ENCODE data around the gene CYP27C1.
"Not testable (repeated sequence)": the region's sequence is repeated elsewhere in the genome, so short reads cannot be mapped to it uniquely, and the experiment has no call there.

Gene CYP27C1

GRCh38 chr2:127169066-127169660 lies 50.9 kb downstream of the CYP27C1 start:
- no peak for DNase-seq

GRCh38 chr2:127166231-127166860 lies 53.8 kb downstream of the CYP27C1 start:
- no peak for DNase-seq

- no peak for DNase-seq
Observed at GRCh38 chr2:127165539-127165935, 54.6 kb downstream of the CYP27C1 start.

GRCh38 chr2:127164761-127165538 lies 55.1 kb downstream of the CYP27C1 start:
- no peak for DNase-seq

GRCh38 chr2:127163921-127164320 lies 56.2 kb downstream of the CYP27C1 start:
- DNase-seq: no peak

- not testable (repeated sequence) for DNase-seq
Observed at GRCh38 chr2:127163090-127163406, 57.1 kb downstream of the CYP27C1 start.

GRCh38 chr2:127162261-127163089 lies 57.6 kb downstream of the CYP27C1 start:
- no peak for DNase-seq

GRCh38 chr2:127161176-127162136 lies 58.6 kb downstream of the CYP27C1 start:
- no peak for DNase-seq

- DNase-seq: no peak
Observed at GRCh38 chr2:127160676-127161075, 59.4 kb downstream of the CYP27C1 start.

- no peak for DNase-seq
Observed at GRCh38 chr2:127159543-127159942, 60.6 kb downstream of the CYP27C1 start.

- DNase-seq: no peak
Observed at GRCh38 chr2:127158614-127159290, 61.3 kb downstream of the CYP27C1 start.

GRCh38 chr2:127157651-127158485 lies 62.2 kb downstream of the CYP27C1 start:
- DNase-seq: no peak

- DNase-seq: no peak
Observed at GRCh38 chr2:127157114-127157513, 63.0 kb downstream of the CYP27C1 start.

GRCh38 chr2:127155947-127156346 lies 64.2 kb downstream of the CYP27C1 start:
- no peak for DNase-seq

GRCh38 chr2:127155028-127155581 lies 65.0 kb downstream of the CYP27C1 start:
- no peak for DNase-seq

GRCh38 chr2:127154396-127154795 lies 65.7 kb downstream of the CYP27C1 start:
- DNase-seq: no peak

- DNase-seq: no peak
Observed at GRCh38 chr2:127153691-127154158, 66.4 kb downstream of the CYP27C1 start.

GRCh38 chr2:127150996-127151395 lies 69.1 kb downstream of the CYP27C1 start:
- no peak for DNase-seq

GRCh38 chr2:127149384-127149783 lies 70.7 kb downstream of the CYP27C1 start:
- DNase-seq: no peak

Measured in NCI-H2029 treated with DMSO at 0.1 percent for 48 hours (cell line).